ENCODE measurements around the gene TFRC.

TFRC gene

GRCh38 chr3:196053487-196053886 is 28.4 kb downstream of the TFRC start:
- DNase-seq (ENCODE audit: low read depth, low spot score) = no peak
- CTCF ChIA-PET = interaction anchor here (1.0 to 1.2 kb wide), 2 partner anchors 19 to 21 kb away, joined by 3 read pairs; no protein-coding TSS in a partner anchor
- POLR2A ChIA-PET = no interaction called here

GRCh38 chr3:196051282-196052076 is 30.4 kb downstream of the TFRC start:
- ChIA-PET CTCF (interaction anchor here (1.0 to 3.8 kb wide), 3 partner anchors 21 to 157 kb away, joined by 3 to 25 read pairs (median 6); no protein-coding TSS in a partner anchor), POLR2A (no interaction called here)
- no peak for TF ChIP-seq CTCF (IDR thresholded peaks at IDR 0.05; ENCODE audit: insufficient read depth, low read length, missing control alignments)
- no peak for DNase-seq (ENCODE audit: low read depth, low spot score)
- H3K4me3 ChIP-seq (ENCODE audit: low read depth, low read length) = no peak overlapping the region

More at GRCh38 chr3:196053487-196053886, 28.4 kb downstream of the TFRC start:
- no peak overlapping the region for H3K4me3 ChIP-seq (ENCODE audit: low read depth, low read length)
- no peak for TF ChIP-seq CTCF (IDR thresholded peaks at IDR 0.05; ENCODE audit: insufficient read depth, low read length, missing control alignments)

GRCh38 chr3:196050597-196050996 is 31.3 kb downstream of the TFRC start:
- H3K4me3 ChIP-seq (ENCODE audit: low read depth, low read length) = no peak overlapping the region
- POLR2A ChIA-PET = interaction anchor here (0.7 kb wide), 1 partner anchor 546 kb away, joined by 3 read pairs; no protein-coding TSS in a partner anchor
- CTCF ChIA-PET = interaction anchor here (1.0 to 3.8 kb wide), 4 partner anchors 22 to 156 kb away, joined by 3 to 25 read pairs (median 4); no protein-coding TSS in a partner anchor
- DNase-seq (ENCODE audit: low read depth, low spot score) = no peak
- no peak for TF ChIP-seq CTCF (IDR thresholded peaks at IDR 0.05; ENCODE audit: insufficient read depth, low read length, missing control alignments)

- TF ChIP-seq CTCF (IDR thresholded peaks at IDR 0.05; ENCODE audit: insufficient read depth, low read length, missing control alignments) = no peak
- ChIA-PET CTCF (interaction anchor here (0.7 to 3.8 kb wide), 4 partner anchors 11 to 147 kb away, joined by 3 to 25 read pairs (median 6); no protein-coding TSS in a partner anchor), POLR2A (interaction anchor here (0.7 kb wide), 1 partner anchor 547 kb away, joined by 3 read pairs; no protein-coding TSS in a partner anchor)
- H3K4me3 ChIP-seq (ENCODE audit: low read depth, low read length) = no peak overlapping the region
- no peak for DNase-seq (ENCODE audit: low read depth, low spot score)
These were observed 32.2 kb downstream of the TFRC start for GRCh38 chr3:196049653-196050052.

- POLR2A ChIA-PET = no interaction called here
- H3K4me3 ChIP-seq (ENCODE audit: low read depth, low read length) = no peak overlapping the region
- no peak for TF ChIP-seq CTCF (IDR thresholded peaks at IDR 0.05; ENCODE audit: insufficient read depth, low read length, missing control alignments)
- CTCF ChIA-PET = interaction anchor here (0.7 to 3.8 kb wide), 4 partner anchors 10 to 147 kb away, joined by 3 to 25 read pairs (median 6); no protein-coding TSS in a partner anchor
- no peak for DNase-seq (ENCODE audit: low read depth, low spot score)
These were observed 32.8 kb downstream of the TFRC start for GRCh38 chr3:196048922-196049598.

Measured in AG04449 (cell line).